ENCODE measurements around the gene RAPH1.

The RAPH1 gene

DNA sequence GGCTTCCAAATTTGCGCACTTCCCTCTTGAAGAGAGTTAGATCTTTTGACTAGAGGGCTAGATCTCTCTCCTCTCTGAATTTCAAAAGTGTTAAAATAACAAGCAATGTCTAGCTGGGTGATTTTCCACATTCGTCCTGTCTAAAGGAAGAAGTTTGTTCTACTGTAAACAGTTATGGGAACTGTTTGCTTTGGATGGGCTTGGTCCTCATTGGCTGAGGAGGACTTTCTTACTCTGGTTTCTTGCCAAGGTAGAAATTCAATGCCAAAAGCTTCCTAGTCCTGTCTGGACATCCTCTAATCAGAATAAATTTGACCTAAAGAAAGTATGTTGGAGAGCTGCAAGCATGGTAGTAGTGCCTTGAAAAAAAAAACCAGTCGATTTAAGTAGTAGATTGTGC lies 47.4 kb upstream of the RAPH1 start:
- DNase-seq (ENCODE audit: low read depth), result no peak
- TF ChIP-seq MYC (IDR thresholded peaks at IDR 0.05; ENCODE audit: low read depth, low read length) (no peak), POLR2A (IDR thresholded peaks at IDR 0.05; ENCODE audit: extremely low read depth, insufficient read length) (no peak), MAX (IDR thresholded peaks at IDR 0.05; ENCODE audit: low read depth, low read length) (no peak), CTCF (IDR thresholded peaks at IDR 0.05; ENCODE audit: low read depth, low read length) (no peak)
- no peak overlapping the region for H3K4me3 ChIP-seq (ENCODE audit: low read depth, low read length)

DNA sequence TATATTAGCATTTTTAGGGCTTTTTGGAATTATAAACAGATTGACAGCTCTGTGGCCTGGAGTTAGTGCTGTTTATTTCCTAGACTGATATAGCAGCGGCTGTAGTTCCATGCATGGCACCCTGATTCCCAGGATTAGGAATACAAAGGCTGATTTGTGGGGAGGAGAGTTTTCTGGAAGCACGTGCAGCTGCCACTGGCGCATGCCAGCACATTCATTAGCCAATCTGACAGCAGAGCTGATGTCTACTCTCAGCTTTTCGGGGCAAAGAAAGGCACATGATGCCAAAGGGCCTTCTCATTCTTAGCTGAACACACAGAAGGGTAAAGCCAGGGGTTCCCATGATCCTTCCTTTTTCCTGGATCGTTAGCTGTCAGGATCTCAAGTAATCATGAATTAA lies 45.7 kb upstream of the RAPH1 start:
- no peak overlapping the region for H3K4me3 ChIP-seq (ENCODE audit: low read depth, low read length)
- TF ChIP-seq MYC (IDR thresholded peaks at IDR 0.05; ENCODE audit: low read depth, low read length) (no peak), POLR2A (IDR thresholded peaks at IDR 0.05; ENCODE audit: extremely low read depth, insufficient read length) (no peak), MAX (IDR thresholded peaks at IDR 0.05; ENCODE audit: low read depth, low read length) (no peak), CTCF (IDR thresholded peaks at IDR 0.05; ENCODE audit: low read depth, low read length) (no peak)
- no peak for DNase-seq (ENCODE audit: low read depth)

DNA sequence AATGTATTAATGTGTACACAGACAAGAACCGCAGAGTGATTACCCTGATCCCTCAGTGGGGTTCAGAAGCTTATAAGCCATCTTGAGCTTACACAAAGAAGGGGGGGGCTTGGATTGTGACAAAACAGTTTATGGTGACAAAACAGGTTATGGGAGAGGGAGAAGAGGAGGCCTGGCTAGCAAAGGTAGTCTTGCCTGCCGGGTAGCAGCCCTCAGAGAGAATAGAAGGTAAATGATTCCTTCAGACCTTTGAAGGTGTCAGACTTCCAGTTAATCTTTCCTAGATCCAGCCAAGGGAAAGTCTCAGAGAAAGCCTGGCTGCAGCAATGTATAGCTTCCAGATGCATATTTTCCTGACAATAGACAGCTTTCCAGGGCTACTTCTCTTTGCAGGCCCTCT lies 44.6 kb upstream of the RAPH1 start:
- H3K4me3 ChIP-seq (ENCODE audit: low read depth, low read length), result no peak overlapping the region
- DNase-seq (ENCODE audit: low read depth), result no peak
- TF ChIP-seq CTCF (IDR thresholded peaks at IDR 0.05; ENCODE audit: low read depth, low read length), result no peak
- TF ChIP-seq MYC (IDR thresholded peaks at IDR 0.05; ENCODE audit: low read depth, low read length), result no peak
- no peak for TF ChIP-seq POLR2A (IDR thresholded peaks at IDR 0.05; ENCODE audit: extremely low read depth, insufficient read length)
- no peak for TF ChIP-seq MAX (IDR thresholded peaks at IDR 0.05; ENCODE audit: low read depth, low read length)

DNA sequence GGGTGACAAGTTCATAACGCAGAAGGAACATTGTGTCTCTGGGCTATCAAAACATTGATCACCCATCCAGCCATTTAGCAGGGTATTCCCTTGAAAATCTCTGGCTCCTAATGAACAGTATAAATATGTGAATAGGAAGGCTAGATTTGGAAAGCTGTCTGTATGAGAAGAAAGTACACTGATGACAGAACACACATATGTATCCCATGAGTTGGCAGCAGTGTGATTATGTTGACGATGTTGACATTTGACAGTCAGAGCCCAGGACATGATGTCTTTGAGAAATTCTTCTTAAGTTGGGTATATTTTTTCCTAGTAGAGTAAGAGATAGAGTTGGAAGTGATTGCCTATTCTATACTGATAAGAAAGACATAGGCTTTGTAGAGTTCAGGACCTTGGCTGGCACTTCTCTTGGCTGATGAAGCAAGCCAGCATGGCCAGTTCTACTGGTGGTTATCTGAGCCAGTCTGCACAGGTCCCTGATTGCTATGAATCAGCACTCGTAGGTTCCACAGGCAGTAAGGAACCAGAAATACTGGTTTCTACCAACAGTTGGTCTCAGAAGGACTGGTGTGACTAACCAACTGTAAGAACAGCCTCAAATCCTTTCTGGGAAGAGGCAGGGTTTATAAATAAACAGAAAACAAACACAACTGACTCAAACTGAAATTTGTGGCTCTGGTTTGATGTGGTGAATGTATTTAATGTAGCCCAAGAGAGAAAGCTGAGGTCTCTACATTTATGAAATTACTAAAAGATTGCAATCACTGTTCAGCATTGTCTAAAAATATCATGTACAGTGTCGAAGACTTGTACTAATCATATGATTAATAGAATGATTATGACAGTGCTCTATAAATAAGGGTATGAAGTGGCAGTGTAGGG lies 43.9 kb upstream of the RAPH1 start:
- TF ChIP-seq MYC (IDR thresholded peaks at IDR 0.05; ENCODE audit: low read depth, low read length), result no peak
- no peak overlapping the region for H3K4me3 ChIP-seq (ENCODE audit: low read depth, low read length)
- DNase-seq (ENCODE audit: low read depth), result no peak

GRCh38 chr2:203574824-203575223 lies 39.7 kb upstream of the RAPH1 start:
- no peak for TF ChIP-seq CTCF (IDR thresholded peaks at IDR 0.05; ENCODE audit: low read depth, low read length)
- no peak for TF ChIP-seq POLR2A (IDR thresholded peaks at IDR 0.05; ENCODE audit: extremely low read depth, insufficient read length)
- no peak for DNase-seq (ENCODE audit: low read depth)
- H3K4me3 ChIP-seq (ENCODE audit: low read depth, low read length), result no peak overlapping the region

- no peak overlapping the region for H3K4me3 ChIP-seq (ENCODE audit: low read depth, low read length)
- no peak for DNase-seq (ENCODE audit: low read depth)
- TF ChIP-seq CTCF (IDR thresholded peaks at IDR 0.05; ENCODE audit: low read depth, low read length), result no peak
- TF ChIP-seq MAX (IDR thresholded peaks at IDR 0.05; ENCODE audit: low read depth, low read length), result no peak
- TF ChIP-seq POLR2A (IDR thresholded peaks at IDR 0.05; ENCODE audit: extremely low read depth, insufficient read length), result no peak
- TF ChIP-seq MYC (IDR thresholded peaks at IDR 0.05; ENCODE audit: low read depth, low read length), result no peak
These were observed 37.2 kb upstream of the RAPH1 start for GRCh38 chr2:203572316-203572715.

Measured in NB4 (cell line).